K562 (cell line): Measurements from ENCODE around the gene CTIF. TPM values are rescaled to one million over a fixed set of nuclear protein-coding genes. Genes with fewer than 3 reads are reported as not detected.

ENCODE experiments used
- ATAC-seq: fragments of 200-7000 bp; cut with Tn5 transposase; 3 replicates; pipeline ENCODE4 v1.9.1; 2020; ENCODE audit warnings: moderate library complexity
- BruUV-seq: library from RNA; stranded (reverse); fragments of 400-500 nt; replicated peaks from 2 replicates; lab custom pipeline; 2021; lab: Mats Ljungman, UMichigan
- CTCF ChIA-PET: fragments of 300-600 bp; formaldehyde crosslinking; extraction: SDS; loops from one replicate; lab custom pipeline; 2021; ENCODE audit warnings: low intra/inter-chr PET ratio; lab: Yijun Ruan, JAX
- POLR2A ChIA-PET: fragments of 300-600, 350-650 bp; sonication (Branson Sonifier 250); formaldehyde crosslinking; extraction: SDS; loops from one replicate; lab custom pipeline; 2021; ENCODE audit warnings: antibody characterized with exemption, inconsistent platforms; lab: Yijun Ruan, JAX
- DNase-seq, 4 experiments: peaks; one replicate each; pipeline versions ENCODE4 v3.0.0 to v3.0.0-alpha.2; 2011 to 2018; ENCODE audit warnings: low spot score in 3 of 4, mixed read lengths in 3 of 4; ENCODE audit errors: extremely low read depth in 1 of 4
- FAIRE-seq: peaks from 2 replicates; lab custom pipeline; 2011; peaks lifted over from hg19 to GRCh38; lab: Jason Lieb, UNC
- H2AFZ ChIP-seq: 2 replicates; pipeline ENCODE4 v1.6.0; 2011; ENCODE audit warnings: low read depth, low read length, control low read depth, inconsistent platforms
- H3K27ac ChIP-seq: fragments of 200-600 bp; 3 replicates; pipeline ENCODE4 v1.8.0; 2011; ENCODE audit warnings: low read depth, mild to moderate bottlenecking, control low read depth, inconsistent platforms, low read length, moderate library complexity, mixed read lengths; ENCODE audit errors: extremely low read depth
- H3K27me3 ChIP-seq, 2 experiments: fragments of 300-600 bp in 1 of 2; 2 replicates in 1 of 2; 3 replicates in 1 of 2; pipeline versions ENCODE4 v1.6.0 to v1.8.0; 2011; ENCODE audit warnings: inconsistent platforms in 2 of 2, low read length in 2 of 2, mild to moderate bottlenecking in 1 of 2, mixed read lengths in 1 of 2, moderate library complexity in 1 of 2; ENCODE audit not compliant: control insufficient read depth in 2 of 2, insufficient read depth in 2 of 2
- H3K36me3 ChIP-seq: fragments of 300-600 bp; 3 replicates; pipeline ENCODE4 v1.8.0; 2011; ENCODE audit warnings: mild to moderate bottlenecking, low read length, inconsistent platforms; ENCODE audit not compliant: control insufficient read depth, insufficient read depth
- H3K4me1 ChIP-seq, 2 experiments: fragments of 200-600 bp in 1 of 2; replicated peaks in 1 of 2; 2 replicates in 1 of 2; 3 replicates in 1 of 2; pipeline versions ENCODE4 v1.5.1 to v1.8.0; 2011; ENCODE audit warnings: inconsistent platforms in 2 of 2, low read length in 2 of 2, mild to moderate bottlenecking in 1 of 2, mixed read lengths in 1 of 2, moderate library complexity in 1 of 2; ENCODE audit not compliant: control insufficient read depth in 2 of 2, insufficient read depth in 2 of 2
- H3K4me2 ChIP-seq: 2 replicates; pipeline ENCODE4 v1.6.1; 2011; ENCODE audit warnings: low read length, control low read depth, inconsistent platforms, mixed read lengths; ENCODE audit not compliant: insufficient read depth
- H3K4me3 ChIP-seq: fragments of 200-600 bp; sonication (generic), shearing (Covaris generic); 2 replicates; pipeline ENCODE4 v1.5.1; 2016; ENCODE audit warnings: control low read depth, inconsistent platforms
- H3K79me2 ChIP-seq: fragments of 200-600 bp; 3 replicates; pipeline ENCODE4 v1.8.0; 2011; ENCODE audit warnings: low read length, inconsistent platforms; ENCODE audit not compliant: control insufficient read depth, insufficient read depth
- H3K9ac ChIP-seq, 2 experiments: 2 replicates each; pipeline versions ENCODE4 v1.6.0 to v1.6.1; 2011; ENCODE audit warnings: low read depth in 2 of 2, low read length in 2 of 2, control low read depth in 1 of 2, inconsistent platforms in 1 of 2, mild to moderate bottlenecking in 1 of 2, mixed read lengths in 1 of 2; ENCODE audit not compliant: insufficient read depth in 1 of 2
- H3K9me1 ChIP-seq: one replicate; pipeline ENCODE4 v1.6.0; 2011; ENCODE audit warnings: inconsistent platforms, mild to moderate bottlenecking, low read length, moderate library complexity; ENCODE audit not compliant: control insufficient read depth, insufficient read depth
- H3K9me3 ChIP-seq: replicated peaks from 2 replicates; pipeline ENCODE4 v1.5.1; 2011; ENCODE audit warnings: low read depth, low read length, inconsistent platforms; ENCODE audit not compliant: control insufficient read depth, insufficient read depth
- H4K20me1 ChIP-seq: replicated peaks from 2 replicates; pipeline ENCODE4 v1.6.1; 2011; ENCODE audit warnings: low read length, inconsistent platforms, mixed read lengths; ENCODE audit not compliant: control insufficient read depth, insufficient read depth
- CTCFL ChIP-seq: IDR thresholded peaks from 2 replicates; pipeline ENCODE4 v1.6.1; 2011; ENCODE audit warnings: borderline replicate concordance, low read depth, mild to moderate bottlenecking, moderate library complexity, low read length; ENCODE audit not compliant: insufficient read depth, poor library complexity, severe bottlenecking
- DEAF1 ChIP-seq: fragments of 450-650 bp; formaldehyde crosslinking; IDR thresholded peaks from 2 replicates; pipeline ENCODE4 v1.4.0; 2020; ENCODE audit warnings: mild to moderate bottlenecking, moderate library complexity
- HDAC2 ChIP-seq: fragments of 450-650 bp; IDR thresholded peaks from 2 replicates; pipeline ENCODE4 v1.6.1; 2016; ENCODE audit warnings: mild to moderate bottlenecking
- PTBP1 ChIP-seq: fragments of 200-400 bp; formaldehyde crosslinking; IDR thresholded peaks from 2 replicates; pipeline ENCODE4 v1.6.1; 2017; ENCODE audit warnings: low read depth, low read length
- REST ChIP-seq, 2 experiments: fragments of 450-650 bp; formaldehyde crosslinking in 1 of 2; IDR thresholded peaks; 2 replicates each; pipeline versions ENCODE4 v1.4.0 to v1.6.1; 2014 to 2020; ENCODE audit warnings: mild to moderate bottlenecking in 2 of 2, borderline replicate concordance in 1 of 2, low read depth in 1 of 2
- SIX5 ChIP-seq, 2 experiments: IDR thresholded peaks; 2 replicates each; pipeline ENCODE4 v1.6.1; 2011; ENCODE audit warnings: low read length in 2 of 2, borderline replicate concordance in 1 of 2, low read depth in 1 of 2, mild to moderate bottlenecking in 1 of 2, moderate library complexity in 1 of 2; ENCODE audit not compliant: insufficient read depth in 1 of 2
- ZBTB7A ChIP-seq: IDR thresholded peaks from 2 replicates; pipeline ENCODE4 v1.6.1; 2011; ENCODE audit warnings: low read depth, mild to moderate bottlenecking, low read length, moderate library complexity, borderline replicate concordance; ENCODE audit not compliant: control insufficient read depth
- WGBS: fragments of 100-300 bp; shearing (Covaris generic); methylation state at CpG from one replicate; pipeline ENCODE4 v1.1.6; 2016; ENCODE audit warnings: low coverage, mixed read lengths; ENCODE audit not compliant: insufficient coverage; ENCODE audit errors: missing lambda C conversion rate; 5-methylcytosine and 5-hydroxymethylcytosine counted together
- in situ Hi-C: fragments of 300-500 bp; cut with MboI; formaldehyde crosslinking; loops from 4 replicates; pipeline ENCODE4 v1.15.0; 2018; ENCODE audit warnings: inconsistent platforms, mixed read lengths
- intact Hi-C: fragments of 100-400 bp; cut with micrococcal nuclease; formaldehyde crosslinking; loops from 2 replicates; pipeline ENCODE4 v1.14.2; 2022
- polyA plus RNA-seq, 8 experiments: library from polyadenylated mRNA; depleted of rRNA in 4 of 8; stranded (reverse) in 5 of 8; unstranded in 3 of 8; fragments of >200 nt; fragmentation: Nextera tagmentation in 2 of 8; fragmentation: Illumina TruSeq in 1 of 8; extraction: Ambion mirVana in 2 of 8; extraction: Trizol in 1 of 8; gene quantifications; 2 replicates each; pipeline versions ENCODE4 v1.2.1 to v1.2.3, GENCODE V29; 2011 to 2014; ENCODE audit warnings: inconsistent platforms in 1 of 8, missing spikeins in 1 of 8
- total RNA-seq, 7 experiments: library from RNA; depleted of rRNA in 6 of 7; stranded (reverse); fragments of >200 nt in 6 of 7; fragmentation: Illumina TruSeq in 2 of 7; extraction: Trizol in 2 of 7; gene quantifications; 2 replicates each; pipeline versions ENCODE4 v1.2.1 to v1.2.3, GENCODE V29; 2011 to 2021; ENCODE audit warnings: low replicate concordance in 1 of 7

Gene CTIF
- total and polyA plus RNA-seq, 9 of the 15 experiments (the other 6 are each of a cell fraction or from before 2014, with no cell fraction given): 0.17 to 11.5 (median 2.2) TPM

- no peak for FAIRE-seq
- CTCF ChIA-PET: interaction anchor here (0.6 to 1.1 kb wide), 2 partner anchors 201 to 365 kb away, joined by 3 read pairs; no protein-coding TSS in a partner anchor
- in situ Hi-C loops (loop anchor here (10.0 to 25.0 kb wide), 4 partner anchors 510 to 1185 kb away; no protein-coding TSS in a partner anchor), intact Hi-C loops (loop anchor here (5.0 to 10.0 kb wide), 4 partner anchors 348 to 738 kb away; no protein-coding TSS in a partner anchor)
- no peaks in the 10 kb centered on the region for H3K9me1 ChIP-seq
- no peaks in the 10 kb centered on the region for H3K36me3 ChIP-seq
- no peaks in the 10 kb centered on the region for H3K79me2 ChIP-seq
- no peak overlapping the region for H3K4me3 ChIP-seq
- H3K9me3 ChIP-seq: no peaks in the 10 kb centered on the region
- no peaks in the 10 kb centered on the region for H3K27me3 ChIP-seq
- peak; percentile 70 to 74 (median 73) for DNase-seq
- BruUV-seq: no TSS peak
- peak; percentile 86 for ATAC-seq
- H2AFZ ChIP-seq: peak overlapping the region; percentile 66; the same call in 1 of the 2 replicates
- no peak overlapping the region for H3K9ac ChIP-seq
- H3K4me1 ChIP-seq: peaks cover 0 to 7% of the 10 kb centered on the region in 2 experiments; a peak in 2 of 5 replicates
- H4K20me1 ChIP-seq: no peaks in the 10 kb centered on the region
- WGBS: 28% methylated on average over 12 of the region's 17 CpGs
- H3K4me2 ChIP-seq: no peak overlapping the region
- no peak overlapping the region for H3K27ac ChIP-seq
- POLR2A ChIA-PET: no interaction called here
- peak; percentile 71 for TF ChIP-seq DEAF1 (CRISPR knock-in tag)
- peak; percentile 39 for TF ChIP-seq CTCFL
- no peak for TF ChIP-seq PTBP1
- TF ChIP-seq SIX5 (IDR thresholded peaks at IDR 0.05; ENCODE audit: borderline replicate concordance in 1 of 2, insufficient read depth in 1 of 2, low read depth in 1 of 2, low read length in 2 of 2): no peak
- TF ChIP-seq ZBTB7A: peak; percentile 67; the same call in 1 of the 2 replicates
- no peak for TF ChIP-seq HDAC2
- peak; percentile 64 for TF ChIP-seq REST (IDR thresholded peaks at IDR 0.05; ENCODE audit: borderline replicate concordance)
- no peak for TF ChIP-seq REST (CRISPR knock-in tag; IDR thresholded peaks at IDR 0.05; ENCODE audit: low read depth)
Measured at GRCh38 chr18:48676756-48677368, 138.0 kb downstream of the CTIF start.
